ENCODE results near the gene ZNF101. TPM values are rescaled to one million over a fixed set of nuclear protein-coding genes. Genes with fewer than 3 reads are reported as not detected.

ZNF101 gene
- total and polyA plus RNA-seq, 3 donors from 2014 or later = 9.2 to 15.6 (median 12.0) TPM

- H3K27ac ChIP-seq = no peak overlapping the region
- H3K27me3 ChIP-seq = no peaks in the 10 kb centered on the region
- intact Hi-C loops (cut with DNase I; ENCODE audit: low total_unique reads) = no loop called here
- DNase-seq = no peak
- TF ChIP-seq CTCF (IDR thresholded peaks at IDR 0.05) (no peak), POLR2A (IDR thresholded peaks at IDR 0.05) (no peak)
- H3K9me3 ChIP-seq = no peaks in the 10 kb centered on the region
- 91 to 96% methylated on average over 26 to 36 of the region's 36 CpGs for WGBS, 2 donors
- H3K4me3 ChIP-seq = no peak overlapping the region
- no peaks in the 10 kb centered on the region for H3K36me3 ChIP-seq (ENCODE audit: low read depth, missing control alignments)
- no peaks in the 10 kb centered on the region for H3K4me1 ChIP-seq
Measured at GRCh38 chr19:19634516-19635312, 33.9 kb upstream of the ZNF101 start.

- no peak for DNase-seq
- H3K9me3 ChIP-seq = no peaks in the 10 kb centered on the region
- WGBS, 2 donors = 94 to 98% methylated on average over 13 to 14 of the region's 14 CpGs
- H3K36me3 ChIP-seq (ENCODE audit: low read depth, missing control alignments) = no peaks in the 10 kb centered on the region
- H3K27ac ChIP-seq = no peak overlapping the region
- intact Hi-C loops (cut with DNase I; ENCODE audit: low total_unique reads) = no loop called here
- H3K4me3 ChIP-seq = no peak overlapping the region
- no peak for TF ChIP-seq POLR2A (IDR thresholded peaks at IDR 0.05)
- no peak for TF ChIP-seq CTCF (IDR thresholded peaks at IDR 0.05)
- no peaks in the 10 kb centered on the region for H3K4me1 ChIP-seq
- H3K27me3 ChIP-seq = no peaks in the 10 kb centered on the region
Measured at GRCh38 chr19:19635313-19635702, 33.3 kb upstream of the ZNF101 start.

GRCh38 chr19:19636573-19637185, 32.0 kb upstream of the ZNF101 start:
- TF ChIP-seq CTCF (IDR thresholded peaks at IDR 0.05) (no peak), POLR2A (IDR thresholded peaks at IDR 0.05) (no peak)
- Histone ChIP-seq H3K27ac (no peak overlapping the region), H3K27me3 (no peaks in the 10 kb centered on the region), H3K9me3 (no peaks in the 10 kb centered on the region), H3K36me3 (ENCODE audit: low read depth, missing control alignments) (no peaks in the 10 kb centered on the region), H3K4me3 (no peak overlapping the region), H3K4me1 (no peaks in the 10 kb centered on the region)
- intact Hi-C loops (cut with DNase I; ENCODE audit: low total_unique reads) = no loop called here
- DNase-seq = no peak
- 89 to 91% methylated on average over 8 to 9 of the region's 9 CpGs for WGBS, 2 donors

- H3K27me3 ChIP-seq = no peaks in the 10 kb centered on the region
- no peak for DNase-seq
- TF ChIP-seq CTCF (IDR thresholded peaks at IDR 0.05) = no peak
- intact Hi-C loops (cut with DNase I; ENCODE audit: low total_unique reads) = no loop called here
- no peaks in the 10 kb centered on the region for H3K9me3 ChIP-seq
- H3K27ac ChIP-seq = no peak overlapping the region
- WGBS, 2 donors = 65 to 67% methylated on average over 10 to 27 of the region's 27 CpGs
- peak overlapping the region; percentile 12 to 49 for H3K4me3 ChIP-seq
- H3K36me3 ChIP-seq (ENCODE audit: low read depth, missing control alignments) = no peaks in the 10 kb centered on the region
- H3K4me1 ChIP-seq = no peaks in the 10 kb centered on the region
Measured at GRCh38 chr19:19637186-19637522, 31.5 kb upstream of the ZNF101 start.

Measured in testis (tissue), 3 donors.